Putamen (tissue), 1 donor: ENCODE measurements around the gene BPIFA3.

ENCODE experiments used
- DNase-seq: peaks from one replicate; pipeline ENCODE4 v3.0.0-alpha.2; 2016; ENCODE audit warnings: low spot score

BPIFA3 gene

DNA sequence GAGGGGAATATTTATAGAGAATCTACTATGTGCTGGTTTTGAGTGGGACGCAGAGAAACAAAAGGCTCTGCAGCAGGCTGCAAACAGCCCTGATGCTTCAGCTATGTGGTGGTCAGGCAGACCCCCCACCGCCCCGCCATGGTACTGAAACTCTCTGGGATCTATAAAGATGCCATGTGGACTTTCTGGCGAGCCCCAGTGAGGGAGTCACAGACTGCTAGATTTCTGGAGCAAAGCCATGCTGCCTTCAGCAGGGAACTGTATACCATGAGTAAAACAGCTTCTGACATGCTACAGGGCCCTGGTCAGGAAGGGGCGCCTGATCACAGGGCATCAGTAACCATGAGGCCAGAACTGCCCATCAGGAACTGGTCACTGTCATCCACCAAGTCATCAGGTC lies 46.6 kb downstream of the BPIFA3 start:
- no peak for DNase-seq

DNA sequence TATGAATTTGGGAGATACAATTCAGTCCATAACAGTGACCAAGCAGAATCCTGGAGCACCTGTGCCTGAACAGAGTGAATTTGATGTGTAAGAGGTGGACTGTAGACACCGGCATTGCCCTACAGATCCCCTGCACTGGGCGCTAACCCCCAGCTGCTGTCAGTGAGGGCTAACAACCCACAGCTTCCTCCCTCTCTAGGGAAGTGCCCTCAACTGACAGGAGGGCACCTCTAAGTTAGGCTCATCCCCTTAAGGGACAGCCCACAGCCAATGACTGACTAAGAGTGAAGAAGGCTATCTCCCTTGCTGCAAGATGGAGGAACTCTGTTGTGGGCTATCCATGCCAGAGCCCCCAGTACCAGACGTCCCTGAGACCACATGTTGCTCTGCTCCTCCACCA lies 50.5 kb downstream of the BPIFA3 start:
- DNase-seq: no peak

DNA sequence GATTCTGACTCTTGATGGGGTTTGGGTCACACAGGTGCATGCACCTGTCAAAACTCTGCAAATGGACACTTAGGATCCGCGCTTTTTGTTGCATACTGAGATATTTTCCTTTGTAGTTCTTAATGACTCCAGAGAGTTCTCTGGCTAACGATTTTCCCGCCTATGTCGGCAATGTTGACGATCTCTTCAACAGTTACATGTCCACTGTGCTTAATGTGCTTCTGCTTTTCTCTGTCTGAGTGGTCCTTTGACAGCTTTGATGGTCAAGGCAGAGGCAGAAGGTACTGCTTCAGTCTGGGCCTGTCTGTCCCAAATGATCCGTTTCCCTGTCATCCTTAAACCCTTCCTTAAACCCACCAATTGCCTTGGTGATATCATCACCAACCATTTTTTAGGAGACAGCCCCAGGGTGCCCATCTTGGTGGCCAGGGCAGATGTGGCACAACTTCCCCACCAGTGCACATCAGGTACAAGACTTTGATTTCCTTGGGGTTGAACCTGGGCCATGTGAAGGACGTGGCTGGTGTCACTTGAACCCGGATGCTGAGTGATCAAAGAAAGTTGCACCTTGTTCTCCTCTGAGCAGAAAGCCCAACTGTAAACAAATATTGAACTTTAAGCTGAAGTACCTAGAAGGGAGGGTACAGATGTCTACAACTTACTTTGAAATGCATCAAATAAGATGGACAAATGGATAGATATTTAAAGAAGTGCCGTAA lies 55.2 kb downstream of the BPIFA3 start:
- DNase-seq: no peak

DNA sequence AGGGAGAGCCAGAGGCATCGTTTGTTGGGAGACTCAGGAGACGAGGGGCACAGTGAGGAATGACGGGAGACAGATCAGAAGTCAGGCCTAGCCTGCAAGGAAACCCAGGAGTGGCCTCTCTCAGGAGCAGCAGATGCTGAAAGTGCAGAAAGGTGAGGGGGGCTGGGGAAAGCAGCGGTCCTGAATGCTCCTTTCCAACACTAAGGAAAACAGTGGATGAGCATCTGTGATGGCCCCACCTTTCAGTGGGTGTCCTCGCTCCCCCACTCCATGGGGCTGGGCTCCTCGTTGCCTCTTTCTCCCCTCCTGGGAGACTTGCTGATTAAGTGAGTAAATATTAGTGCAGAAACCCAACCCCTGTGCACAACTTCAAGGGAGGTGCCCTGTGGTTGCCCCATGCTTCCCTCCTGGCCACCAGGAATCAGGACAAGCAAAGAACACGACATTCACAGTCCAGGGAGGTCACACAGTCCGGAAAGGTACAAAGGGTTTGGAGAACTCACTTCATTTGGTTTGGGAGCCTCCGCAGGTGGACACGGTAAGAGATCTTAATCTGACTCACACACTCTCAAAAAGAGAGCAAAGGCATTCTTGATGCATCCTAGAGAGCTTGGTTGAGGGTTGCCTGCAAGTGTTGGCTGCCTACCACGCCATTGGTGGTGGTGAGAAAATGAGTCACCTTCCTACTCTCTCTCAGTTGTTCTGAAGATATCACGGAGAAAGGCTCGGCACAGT lies 56.1 kb downstream of the BPIFA3 start:
- DNase-seq: no peak

DNA sequence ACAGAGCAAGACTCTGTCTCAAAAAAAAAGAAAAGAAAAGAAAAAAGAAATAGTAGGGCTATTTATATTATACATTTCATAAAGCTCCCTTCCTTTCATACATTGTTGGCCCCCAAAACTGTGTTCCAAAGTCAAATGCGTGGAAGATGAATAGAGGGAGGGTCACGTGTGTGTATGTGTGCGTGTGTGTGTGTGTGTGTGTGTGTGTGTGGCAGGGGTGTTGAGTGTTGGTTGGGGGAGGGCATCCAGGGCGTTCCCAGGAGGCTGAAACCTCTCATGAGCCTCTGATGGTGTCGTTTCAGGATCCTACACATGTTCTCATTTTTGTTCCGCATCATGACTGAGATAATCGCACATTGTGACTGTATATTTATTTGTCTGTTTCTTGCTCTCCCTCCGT lies 58.1 kb downstream of the BPIFA3 start:
- DNase-seq: no peak

DNA sequence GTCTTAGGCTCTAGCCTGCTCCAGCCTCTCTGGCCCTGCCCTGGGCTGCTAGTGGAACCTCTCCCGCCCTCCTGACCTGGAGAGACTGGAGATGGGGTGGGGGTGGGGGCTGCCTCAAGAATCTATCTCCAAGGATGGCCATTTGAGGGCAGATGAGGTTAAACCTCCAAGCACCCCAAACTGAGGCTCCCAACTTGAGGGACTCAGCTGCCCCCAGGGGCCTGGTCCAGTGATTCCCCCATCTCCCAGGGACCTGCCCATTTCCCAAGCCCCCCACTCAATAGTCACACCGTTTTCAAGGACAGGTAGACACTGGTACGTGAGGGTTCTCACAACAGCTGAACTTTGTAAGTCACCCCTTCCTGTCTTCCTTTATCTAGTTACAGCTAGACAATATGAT lies 58.7 kb downstream of the BPIFA3 start:
- DNase-seq: no peak

DNA sequence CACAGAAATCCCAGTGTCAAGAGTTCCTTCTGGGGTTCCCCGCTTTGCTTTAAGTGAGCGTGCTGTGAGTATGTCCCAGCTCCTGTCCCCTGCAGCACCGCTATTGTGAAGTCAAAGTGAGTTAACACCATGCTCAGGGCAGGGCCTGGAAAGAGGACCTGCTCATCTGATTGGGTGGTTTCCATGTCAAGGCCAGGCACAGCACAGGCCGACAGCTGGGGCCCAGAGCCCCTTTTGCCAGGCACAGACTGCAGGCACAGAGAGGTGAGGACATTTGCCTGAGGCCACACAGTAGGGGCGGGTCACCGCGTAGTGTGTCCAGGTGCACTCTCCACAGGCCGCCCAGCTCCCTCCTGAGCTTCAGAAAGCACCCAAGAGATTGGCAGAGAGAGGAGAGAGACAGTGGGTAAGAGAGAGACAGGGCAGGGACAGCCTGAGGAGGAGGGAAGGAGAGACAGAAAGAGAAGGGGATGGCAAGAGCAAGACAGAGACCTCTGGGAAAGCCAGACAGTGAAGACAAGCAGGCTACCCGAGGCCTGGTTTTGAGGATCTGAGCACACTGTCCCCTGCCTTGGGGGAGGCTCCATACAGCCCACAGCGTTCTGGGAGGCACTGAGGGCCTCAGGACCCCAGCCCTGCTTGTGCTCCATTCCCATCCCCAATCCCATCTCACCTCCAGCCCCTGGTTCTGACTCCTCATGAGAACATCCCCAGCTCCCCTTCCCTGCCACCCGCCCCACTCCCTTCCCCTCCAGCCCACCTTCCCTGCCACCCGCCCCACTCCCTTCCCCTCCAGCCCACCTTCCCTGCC lies 59.4 kb downstream of the BPIFA3 start:
- DNase-seq: no peak
